HG03442 (cell line): Measurements from ENCODE around the gene THRB.

Experiments
- ATAC-seq: cut with Tn5 transposase; IDR thresholded peaks from one replicate; pipeline ENCODE4 v1.9.1; 2021; ENCODE audit warnings: mild to moderate bottlenecking, moderate library complexity; ENCODE audit not compliant: unreplicated experiment

THRB gene

DNA sequence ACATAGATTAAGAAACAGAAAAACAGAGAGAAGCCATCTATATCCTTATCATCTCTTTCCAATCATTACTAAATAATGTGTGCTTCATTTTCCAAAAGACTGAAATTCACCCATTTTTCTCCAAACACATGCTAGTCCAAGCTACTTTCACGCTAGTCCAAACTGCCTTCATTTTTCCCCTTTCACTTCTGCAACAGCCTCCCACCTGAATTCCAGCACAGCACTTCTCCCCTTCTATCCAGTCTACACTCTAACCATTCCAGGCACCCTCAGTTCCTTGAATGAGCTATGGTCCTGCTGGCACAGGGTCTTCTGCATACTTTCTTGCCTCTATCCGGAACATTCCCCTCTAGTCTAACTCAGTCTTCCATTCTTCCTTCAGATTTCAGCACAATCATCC lies 112.0 kb downstream of the THRB start:
- ATAC-seq = no peak

- ATAC-seq = no peak
Observed at GRCh38 chr3:24379936-24380335, 114.7 kb downstream of the THRB start.

DNA sequence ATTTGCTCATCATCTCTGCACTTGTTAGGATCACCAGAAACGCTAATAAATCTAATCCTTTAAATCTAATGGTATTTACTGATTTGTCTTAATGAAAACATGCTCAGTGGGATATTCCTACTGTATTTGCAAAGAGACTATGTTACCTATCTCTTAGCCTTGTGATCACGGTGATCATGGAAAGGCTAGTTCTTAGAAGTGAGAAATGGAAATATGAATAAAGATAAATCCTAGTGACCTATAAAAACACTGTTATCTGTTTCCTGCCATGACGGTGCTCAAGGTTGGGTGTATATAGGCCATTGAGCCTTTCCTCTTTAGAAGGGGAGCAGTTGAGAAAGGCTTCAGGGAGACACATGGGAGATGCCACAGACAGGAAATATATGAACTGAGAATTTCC lies 116.3 kb downstream of the THRB start:
- no peak for ATAC-seq

DNA sequence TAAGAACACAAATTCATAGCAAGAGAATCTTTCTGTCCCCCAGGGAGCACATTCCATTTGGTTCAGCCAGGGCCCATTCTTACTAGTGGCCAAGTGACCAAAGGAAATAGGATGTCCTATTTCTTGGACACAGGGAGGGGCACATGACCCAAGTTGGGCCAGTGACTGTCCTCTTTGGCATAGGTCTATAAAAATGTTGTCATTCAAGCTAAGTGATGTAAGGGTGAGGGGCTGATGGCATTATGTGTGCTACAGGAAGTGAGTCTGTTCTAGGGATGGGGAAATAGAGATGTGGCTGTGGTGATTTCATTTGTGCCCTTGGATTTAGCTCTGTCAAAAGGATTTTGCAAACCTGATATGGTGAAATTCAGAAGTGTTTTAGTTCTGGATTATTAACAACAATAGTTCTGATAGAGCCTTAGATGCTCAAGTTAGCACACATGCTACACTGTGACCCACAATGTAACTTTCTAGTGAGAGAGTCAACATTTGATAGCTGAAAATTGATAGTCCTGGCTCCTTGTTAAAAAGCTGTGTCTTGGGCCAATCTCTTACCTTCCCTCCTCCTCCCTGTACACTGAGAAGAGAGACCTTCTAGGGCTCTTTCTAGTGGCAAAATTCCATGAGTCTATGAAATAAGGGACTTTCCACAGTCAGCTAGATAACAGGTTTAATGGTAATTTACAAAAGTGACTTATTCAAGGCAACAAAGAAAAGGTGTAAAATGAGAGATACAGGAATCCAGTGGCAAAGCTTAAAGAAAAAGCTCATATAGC lies 117.2 kb downstream of the THRB start:
- ATAC-seq = no peak

GRCh38 chr3:24375947-24376384 lies 118.7 kb downstream of the THRB start:
- no peak for ATAC-seq

GRCh38 chr3:24374801-24375200 lies 119.8 kb downstream of the THRB start:
- no peak for ATAC-seq

- ATAC-seq = no peak
Observed at GRCh38 chr3:24373198-24373959, 121.3 kb downstream of the THRB start.

- no peak for ATAC-seq
Observed at GRCh38 chr3:24372559-24373197, 122.0 kb downstream of the THRB start.

DNA sequence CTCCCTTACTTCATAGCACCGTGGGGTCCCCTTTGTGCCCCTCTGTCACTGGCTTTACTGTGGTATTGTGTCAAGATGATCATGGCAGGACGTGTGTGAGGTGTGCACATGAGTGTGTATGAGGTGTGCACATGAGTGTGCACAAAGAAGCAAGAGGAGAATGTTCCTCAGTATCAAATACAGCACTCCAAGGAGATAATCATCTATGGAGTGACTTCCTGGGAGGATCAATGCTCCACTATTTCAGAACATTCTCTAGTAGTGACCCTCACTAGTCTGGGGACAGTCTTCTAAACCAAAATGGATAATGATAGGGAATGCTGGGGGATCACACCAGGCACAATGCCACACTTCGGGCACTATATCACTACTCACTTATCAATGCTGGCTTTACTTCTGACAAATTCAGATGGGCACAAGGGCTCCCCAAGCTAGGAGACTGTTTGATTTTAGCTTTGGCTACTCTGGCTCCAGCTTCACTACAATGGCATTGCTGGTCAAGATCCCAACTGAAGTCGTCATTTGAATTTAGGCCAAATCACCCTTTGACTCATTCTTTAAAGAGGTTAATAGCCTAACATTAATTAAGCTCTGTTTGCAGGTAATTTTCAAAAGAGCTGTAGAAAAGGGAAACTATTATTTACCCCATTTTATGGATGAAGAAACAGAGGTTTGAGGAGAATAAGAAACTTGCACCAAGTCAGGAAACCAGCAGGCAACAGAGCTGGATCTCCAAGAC lies 124.1 kb downstream of the THRB start:
- no peak for ATAC-seq

GRCh38 chr3:24368605-24369004 lies 126.0 kb downstream of the THRB start:
- no peak for ATAC-seq

DNA sequence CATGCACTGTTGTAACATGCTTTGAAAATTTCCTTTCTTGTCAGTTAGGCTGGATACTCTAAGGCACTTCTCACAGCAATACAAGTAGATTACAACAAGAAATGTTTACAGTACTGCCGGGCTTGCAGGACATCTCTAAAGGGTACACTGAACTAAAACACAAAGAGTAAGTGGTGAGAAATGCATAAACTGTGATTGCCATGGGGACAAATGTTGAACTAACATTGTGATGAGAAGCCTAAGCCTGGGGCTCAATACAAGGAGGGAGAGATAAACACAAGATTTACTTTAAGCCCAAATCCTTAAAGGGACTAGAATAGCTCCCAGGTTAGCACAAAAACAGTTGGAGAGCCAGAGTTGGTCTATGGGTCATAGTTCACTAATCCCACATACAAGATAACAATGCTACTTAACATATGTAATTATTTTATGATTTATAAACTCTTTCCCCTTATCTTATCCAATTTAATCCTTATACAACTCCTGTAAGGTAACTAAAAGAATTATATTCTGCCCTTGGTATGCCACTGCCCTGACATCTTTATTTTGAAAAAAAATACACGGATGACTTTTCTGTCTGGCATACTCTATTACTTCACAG lies 126.9 kb downstream of the THRB start:
- ATAC-seq = no peak

- ATAC-seq = no peak
Observed at GRCh38 chr3:24367216-24367615, 127.4 kb downstream of the THRB start.

GRCh38 chr3:24365168-24365567 lies 129.5 kb downstream of the THRB start:
- no peak for ATAC-seq

- no peak for ATAC-seq
Observed at GRCh38 chr3:24364359-24364758, 130.3 kb downstream of the THRB start.

- no peak for ATAC-seq
Observed at GRCh38 chr3:24363242-24363641, 131.4 kb downstream of the THRB start.

- no peak for ATAC-seq
Observed at GRCh38 chr3:24361623-24362022, 133.0 kb downstream of the THRB start.

GRCh38 chr3:24360957-24361356 lies 133.7 kb downstream of the THRB start:
- no peak for ATAC-seq

GRCh38 chr3:24359645-24360462 lies 134.8 kb downstream of the THRB start:
- no peak for ATAC-seq

- no peak for ATAC-seq
Observed at GRCh38 chr3:24359102-24359501, 135.5 kb downstream of the THRB start.

- no peak for ATAC-seq
Observed at GRCh38 chr3:24357635-24358034, 137.0 kb downstream of the THRB start.
